NCI-H1105 (cell line): ENCODE data around the gene INF2.

Experiments used
- DNase-seq: peaks from one replicate; lab custom pipeline; 2025; lab: John Stamatoyannopoulos, UW

INF2 gene

DNA sequence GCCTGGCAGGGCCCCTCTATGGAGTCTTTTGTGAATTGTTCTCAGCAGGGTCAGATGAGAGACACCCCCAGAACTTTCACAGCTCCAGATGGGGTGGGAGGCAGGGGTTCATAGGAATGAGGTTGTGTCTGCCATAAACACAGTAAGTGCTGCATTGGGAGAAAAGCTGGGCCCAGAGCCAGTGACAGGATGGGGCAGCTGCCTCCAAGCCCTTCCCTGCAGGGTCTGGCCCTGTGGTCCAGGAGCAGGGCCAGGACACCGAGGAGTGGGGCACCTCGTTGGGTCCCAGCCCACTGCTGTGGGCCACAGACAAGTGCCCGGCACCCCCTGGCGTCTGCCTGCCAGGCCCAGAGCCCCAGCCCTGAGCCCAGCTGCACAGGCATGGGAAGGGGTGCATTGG, 13.3 kb downstream of the INF2 start:
- no peak for DNase-seq

DNA sequence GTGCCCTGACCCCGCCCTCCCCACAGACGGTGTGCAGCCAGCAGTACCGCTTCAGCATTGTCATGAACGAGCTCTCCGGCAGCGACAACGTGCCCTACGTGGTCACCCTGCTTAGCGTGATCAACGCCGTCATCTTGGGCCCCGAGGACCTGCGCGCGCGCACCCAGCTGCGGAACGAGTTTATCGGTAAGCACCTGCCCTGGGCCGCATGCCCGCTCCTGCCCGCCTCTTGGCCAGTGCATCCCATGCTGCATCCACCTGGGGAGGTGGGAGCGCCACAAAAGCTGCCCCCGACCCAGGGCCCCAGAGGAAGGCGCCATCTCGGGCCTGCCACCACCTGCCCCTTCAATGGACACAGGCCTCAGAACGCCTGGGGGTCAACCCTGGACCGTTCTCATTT, 13.9 kb downstream of the INF2 start:
- no peak for DNase-seq

DNA sequence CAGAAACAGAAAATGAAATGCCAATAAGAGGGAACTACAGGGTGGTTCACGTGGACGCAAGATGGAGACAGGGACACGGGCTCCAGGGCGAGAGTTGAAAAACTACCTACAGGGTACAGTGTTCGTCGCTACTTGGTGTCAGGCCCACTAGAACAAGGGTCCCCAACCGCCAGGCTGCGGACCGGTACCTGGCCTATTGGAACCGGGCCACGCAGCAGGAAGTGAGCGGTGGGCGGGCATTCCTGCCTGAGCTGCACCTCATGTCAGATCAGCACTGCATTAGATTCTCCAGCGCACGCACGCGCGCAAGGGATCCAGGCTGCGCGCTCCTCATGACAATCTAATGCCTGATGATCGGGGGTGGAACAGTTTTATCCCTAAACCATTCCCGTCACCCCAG, 14.8 kb downstream of the INF2 start:
- no peak for DNase-seq

DNA sequence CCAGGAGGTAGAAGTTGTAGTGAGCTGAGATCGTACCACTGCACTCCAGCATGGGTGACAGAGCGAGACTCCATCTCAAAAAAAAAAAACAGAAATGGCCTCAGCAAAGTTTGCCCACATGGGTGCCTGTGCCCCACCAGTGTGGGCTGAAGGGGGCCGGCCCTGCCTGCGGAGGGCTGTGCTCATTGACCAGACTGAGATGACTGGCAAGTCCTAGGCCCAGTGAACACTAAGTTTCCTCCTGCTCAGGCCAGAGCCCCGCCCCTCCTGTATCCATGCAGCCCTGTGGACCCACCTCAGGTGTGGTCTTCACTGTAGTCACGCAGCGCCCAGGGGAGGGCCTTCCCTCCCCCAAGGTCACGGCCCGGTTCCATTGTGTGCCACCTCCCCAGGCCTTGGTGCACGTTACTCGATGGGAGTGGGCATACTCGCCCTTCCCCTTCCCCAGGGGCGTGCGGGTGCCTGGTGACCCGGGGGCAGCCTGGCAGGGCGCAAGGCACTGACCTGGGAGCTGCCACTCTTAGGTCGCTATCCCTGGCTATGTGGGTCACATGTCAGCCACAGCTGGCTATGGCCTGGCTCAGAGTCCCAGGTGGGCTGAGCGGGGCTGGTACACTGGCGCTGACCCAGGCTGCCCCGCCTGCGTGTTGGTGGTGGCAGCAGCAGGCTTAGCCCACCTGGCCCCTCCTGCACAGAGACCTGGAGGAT, 16.1 kb downstream of the INF2 start:
- no peak for DNase-seq

DNA sequence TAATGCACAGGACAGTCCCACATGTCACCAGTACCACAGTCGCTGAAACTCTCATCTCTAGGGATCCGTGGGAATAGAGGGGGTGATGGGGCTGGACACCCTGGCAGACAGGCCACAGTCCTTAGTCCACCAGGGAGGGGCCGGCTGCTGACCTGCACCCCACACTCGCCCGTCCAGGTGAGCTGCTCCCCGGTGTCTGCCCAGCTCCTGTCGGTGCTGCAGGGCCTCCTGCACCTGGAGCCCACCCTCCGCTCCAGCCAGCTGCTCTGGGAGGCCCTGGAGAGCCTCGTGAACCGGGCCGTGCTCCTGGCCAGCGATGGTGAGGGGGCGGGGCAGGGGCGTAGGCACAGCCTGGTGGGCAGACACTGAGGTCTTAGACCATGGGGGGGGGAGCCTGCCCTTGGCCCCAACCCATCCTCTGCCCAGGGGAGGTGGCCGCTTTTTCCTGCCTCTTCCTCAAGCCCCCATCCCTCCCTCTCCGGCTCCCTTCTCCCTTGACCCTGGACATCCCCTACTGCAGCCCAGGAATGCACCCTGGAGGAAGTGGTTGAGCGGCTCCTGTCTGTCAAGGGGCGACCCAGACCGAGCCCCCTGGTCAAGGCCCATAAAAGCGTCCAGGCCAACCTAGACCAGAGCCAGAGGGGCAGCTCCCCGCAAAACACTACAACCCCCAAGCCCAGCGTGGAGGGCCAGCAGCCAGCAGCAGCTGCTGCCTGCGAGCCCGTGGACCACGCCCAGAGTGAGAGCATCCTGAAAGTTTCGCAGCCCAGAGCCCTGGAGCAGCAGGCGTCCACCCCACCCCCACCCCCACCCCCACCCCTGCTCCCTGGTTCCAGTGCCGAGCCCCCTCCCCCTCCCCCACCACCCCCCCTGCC, 17.6 kb downstream of the INF2 start:
- no peak for DNase-seq

DNA sequence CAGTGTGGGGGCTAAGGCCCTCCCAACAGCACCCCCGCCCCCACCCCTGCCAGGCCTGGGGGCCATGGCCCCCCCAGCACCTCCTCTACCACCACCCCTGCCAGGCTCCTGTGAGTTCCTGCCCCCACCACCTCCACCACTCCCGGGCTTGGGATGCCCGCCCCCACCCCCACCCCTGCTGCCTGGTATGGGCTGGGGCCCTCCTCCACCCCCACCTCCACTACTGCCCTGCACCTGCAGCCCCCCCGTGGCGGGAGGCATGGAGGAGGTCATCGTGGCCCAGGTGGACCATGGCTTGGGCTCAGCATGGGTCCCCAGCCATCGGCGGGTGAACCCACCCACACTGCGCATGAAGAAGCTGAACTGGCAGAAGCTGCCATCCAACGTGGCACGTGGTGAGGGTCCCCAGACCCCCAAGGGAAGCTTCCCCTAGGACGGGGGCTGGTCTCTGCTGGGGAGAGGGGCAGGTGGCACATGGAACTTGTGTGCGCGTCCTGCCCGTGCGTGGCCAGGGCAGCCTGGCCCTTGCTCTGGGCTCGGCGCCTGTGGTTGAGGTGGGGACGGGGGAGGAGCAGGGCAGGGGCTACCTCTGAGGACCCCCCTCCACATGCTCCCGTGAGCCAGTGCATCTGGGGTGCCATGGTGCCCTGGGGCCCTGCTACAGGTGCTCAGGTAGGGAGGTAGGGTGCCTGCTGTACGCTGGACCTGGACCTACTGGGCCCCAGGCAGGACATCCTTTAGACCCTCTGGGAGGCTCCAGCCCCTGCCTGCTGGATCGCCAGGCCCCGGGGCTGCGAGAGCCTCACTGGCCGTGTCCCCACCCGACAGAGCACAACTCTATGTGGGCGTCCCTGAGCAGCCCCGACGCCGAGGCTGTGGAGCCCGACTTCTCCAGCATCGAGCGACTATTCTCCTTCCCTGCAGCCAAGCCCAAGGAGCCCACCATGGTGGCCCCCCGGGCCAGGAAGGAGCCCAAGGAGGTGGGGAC, 18.5 kb downstream of the INF2 start:
- DNase-seq, result no peak

DNA sequence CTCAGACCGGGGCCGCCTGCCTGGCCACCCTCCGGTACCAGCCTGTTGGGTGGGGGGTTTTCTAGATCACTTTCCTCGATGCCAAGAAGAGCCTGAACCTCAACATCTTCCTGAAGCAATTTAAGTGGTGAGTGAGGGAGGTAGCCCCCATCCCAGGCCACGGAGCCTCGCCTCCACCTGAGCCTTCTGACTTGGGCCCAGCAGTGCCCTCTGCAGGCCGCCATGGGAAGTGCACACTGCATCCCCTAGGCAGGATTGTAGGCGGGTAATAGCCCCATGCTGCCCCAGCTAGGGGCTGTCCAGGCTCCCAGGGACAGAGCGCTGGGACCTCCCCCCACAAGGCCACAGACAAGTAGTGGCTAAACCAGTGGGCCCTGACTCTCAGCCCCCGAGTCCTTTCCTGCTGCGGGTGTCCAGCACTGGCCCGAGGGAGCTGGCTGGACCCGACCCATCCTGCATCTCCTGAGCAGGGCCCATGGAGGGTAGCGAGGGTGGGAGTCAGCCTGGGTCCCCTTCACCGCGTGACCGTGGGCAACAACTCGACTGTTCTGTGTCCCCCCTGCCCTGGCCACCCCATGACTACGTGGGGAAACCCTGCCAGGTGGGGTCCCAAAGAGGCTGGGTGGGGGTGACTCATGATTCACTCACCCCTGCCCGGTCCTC, 19.3 kb downstream of the INF2 start:
- peak; percentile 49 for DNase-seq

DNA sequence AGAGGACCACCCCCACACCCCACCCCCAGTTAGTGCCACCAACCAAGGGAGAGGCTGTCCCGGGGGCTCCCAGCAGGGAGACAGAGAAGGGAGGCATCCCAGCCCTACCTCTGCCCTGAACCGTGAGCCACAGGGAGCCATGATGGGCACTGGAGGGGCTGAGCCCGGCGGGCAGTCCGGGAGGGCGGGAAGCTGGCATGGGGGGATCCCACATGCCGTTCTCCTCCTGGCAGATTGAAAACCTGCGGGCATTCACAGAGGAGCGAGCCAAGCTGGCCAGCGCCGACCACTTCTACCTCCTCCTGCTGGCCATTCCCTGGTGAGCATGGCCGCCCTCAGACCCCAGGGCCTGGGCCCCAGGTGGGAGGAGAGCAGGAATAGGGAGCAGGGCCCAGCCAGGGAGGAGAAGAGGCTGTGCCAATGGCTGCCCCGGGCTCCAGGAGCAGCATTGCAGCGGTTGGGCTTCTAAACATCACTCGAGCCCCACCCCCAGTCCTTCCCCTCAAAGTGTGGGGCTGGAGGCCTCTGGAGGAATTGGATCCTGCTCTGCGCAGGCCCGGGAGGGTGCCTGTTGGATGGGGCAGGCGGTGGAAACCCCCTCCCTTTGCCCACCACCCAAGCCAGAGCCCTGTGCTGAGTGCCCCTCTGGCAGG, 20.1 kb downstream of the INF2 start:
- DNase-seq, result no peak

DNA sequence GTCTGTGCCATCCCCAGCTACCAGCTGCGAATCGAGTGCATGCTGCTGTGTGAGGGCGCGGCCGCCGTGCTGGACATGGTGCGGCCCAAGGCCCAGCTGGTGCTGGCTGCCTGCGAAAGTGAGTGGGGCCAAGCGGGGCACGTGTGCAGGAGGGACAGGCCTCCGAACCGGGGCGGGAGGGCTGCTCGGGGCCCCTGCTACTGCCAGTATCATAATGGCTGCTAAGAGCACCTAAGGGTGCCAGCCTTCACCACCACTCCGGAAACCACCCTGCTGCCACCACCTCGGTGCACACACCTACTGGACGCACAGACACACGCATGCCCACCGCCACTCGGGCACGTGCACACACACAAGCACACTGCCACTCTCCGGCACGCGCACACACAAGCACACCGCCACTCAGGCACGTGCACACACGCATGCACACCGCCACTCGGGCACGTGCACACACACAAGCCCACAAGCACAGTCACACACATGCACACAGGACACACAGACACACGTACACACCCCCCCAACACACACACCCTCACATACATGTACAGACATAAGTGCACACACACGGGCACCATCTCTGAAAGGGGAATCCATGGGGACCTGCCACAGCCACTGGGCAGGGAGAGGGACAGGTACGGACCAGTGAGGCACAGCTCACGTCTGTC, 20.8 kb downstream of the INF2 start:
- DNase-seq, result no peak

DNA sequence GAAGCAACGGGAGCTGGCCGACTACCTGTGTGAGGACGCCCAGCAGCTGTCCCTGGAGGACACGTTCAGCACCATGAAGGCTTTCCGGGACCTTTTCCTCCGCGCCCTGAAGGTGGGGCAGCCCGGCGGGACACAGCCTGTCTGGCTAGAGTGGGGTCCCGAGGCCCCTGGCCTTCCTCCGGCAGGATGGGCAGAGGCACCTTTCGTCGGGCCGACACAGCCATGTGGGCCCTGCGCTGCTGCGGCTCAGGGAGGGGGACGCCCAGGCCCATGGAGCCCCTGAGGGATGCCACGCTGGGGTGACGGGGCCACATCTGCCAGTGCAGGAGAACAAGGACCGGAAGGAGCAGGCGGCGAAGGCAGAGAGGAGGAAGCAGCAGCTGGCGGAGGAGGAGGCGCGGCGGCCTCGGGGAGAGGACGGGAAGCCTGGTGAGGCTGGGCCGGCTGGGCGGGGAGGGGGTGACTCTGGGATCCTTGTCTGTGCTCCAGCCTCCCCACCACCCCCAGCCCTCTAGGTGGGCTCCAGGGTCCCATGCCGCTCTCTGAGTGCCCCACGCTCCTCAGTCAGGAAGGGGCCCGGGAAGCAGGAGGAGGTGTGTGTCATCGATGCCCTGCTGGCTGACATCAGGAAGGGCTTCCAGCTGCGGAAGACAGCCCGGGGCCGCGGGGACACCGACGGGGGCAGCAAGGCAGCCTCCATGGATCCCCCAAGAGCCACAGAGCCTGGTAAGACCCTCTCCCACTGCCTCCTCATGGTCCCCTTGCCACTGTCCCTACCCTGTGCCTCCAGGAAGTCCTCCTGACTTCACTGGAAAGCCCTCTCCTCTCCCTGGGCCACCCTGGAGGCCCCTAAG, 23.7 kb downstream of the INF2 start:
- no peak for DNase-seq

DNA sequence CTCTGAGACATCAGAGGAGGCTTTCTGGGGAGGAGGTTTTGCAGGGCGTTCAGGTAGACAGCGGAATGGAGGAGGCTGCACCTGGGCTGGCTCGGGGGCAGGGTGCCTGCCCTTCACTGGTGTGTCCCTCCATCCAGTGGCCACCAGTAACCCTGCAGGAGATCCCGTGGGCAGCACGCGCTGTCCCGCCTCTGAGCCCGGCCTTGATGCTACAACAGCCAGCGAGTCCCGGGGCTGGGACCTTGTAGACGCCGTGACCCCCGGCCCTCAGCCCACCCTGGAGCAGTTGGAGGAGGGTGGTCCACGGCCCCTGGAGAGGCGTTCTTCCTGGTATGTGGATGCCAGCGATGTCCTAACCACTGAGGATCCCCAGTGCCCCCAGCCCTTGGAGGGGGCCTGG, 24.6 kb downstream of the INF2 start:
- no peak for DNase-seq

DNA sequence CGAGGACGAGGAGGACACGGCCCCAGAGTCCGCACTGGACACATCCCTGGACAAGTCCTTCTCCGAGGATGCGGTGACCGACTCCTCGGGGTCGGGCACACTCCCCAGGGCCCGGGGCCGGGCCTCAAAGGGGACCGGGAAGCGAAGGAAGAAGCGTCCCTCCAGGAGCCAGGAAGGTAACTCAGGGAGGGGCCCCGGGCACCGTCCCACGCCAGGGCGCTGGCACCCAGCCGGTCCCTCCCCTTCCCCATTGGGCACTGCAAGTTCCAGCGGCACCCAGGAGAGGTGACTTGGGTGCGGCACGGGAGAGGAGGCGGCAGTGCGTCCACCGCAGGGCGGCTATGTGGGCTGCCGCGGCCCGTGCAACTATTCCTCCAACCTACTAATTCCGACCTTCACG, 25.3 kb downstream of the INF2 start:
- DNase-seq, result no peak

DNA sequence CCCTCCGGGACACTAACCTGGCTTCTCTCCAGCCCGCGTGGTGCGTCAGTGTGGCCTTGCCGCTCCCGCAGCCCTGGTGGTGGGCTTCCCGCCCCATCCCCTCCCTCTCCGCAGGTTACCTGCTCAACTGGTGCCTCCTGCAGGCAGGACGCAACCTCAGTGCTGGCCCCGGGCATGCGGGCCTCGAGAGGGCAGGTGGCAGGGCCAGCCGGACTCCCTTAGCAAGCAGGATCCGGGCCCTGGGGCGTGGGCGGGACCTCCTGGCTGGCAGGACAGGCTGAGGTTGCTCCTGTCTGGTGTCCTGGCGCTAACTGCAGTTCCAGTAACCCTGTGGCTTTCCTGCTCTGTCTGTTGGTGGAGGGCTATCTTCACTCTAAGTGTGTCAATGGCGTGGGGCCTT, 26.0 kb downstream of the INF2 start:
- DNase-seq, result no peak

DNA sequence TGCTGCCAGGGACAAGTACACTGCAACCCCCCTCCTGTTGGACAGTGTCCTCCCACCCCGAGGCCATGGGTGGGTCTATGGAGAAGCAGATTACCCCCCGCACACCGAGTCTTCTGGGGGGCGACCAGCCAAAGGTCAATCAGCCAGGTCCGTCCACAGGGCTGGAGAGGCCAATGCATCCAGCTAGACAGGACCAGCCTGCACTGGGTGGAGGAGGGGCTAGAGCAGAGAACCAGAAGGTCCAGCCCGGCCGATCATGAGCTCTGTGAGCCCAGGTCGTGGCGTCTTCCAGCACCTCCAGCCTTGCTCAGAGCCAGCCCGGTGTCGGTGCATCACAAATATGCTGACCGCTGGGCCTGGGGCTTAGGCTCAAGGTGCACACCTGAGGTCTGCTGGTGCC, 26.5 kb downstream of the INF2 start:
- DNase-seq, result no peak

DNA sequence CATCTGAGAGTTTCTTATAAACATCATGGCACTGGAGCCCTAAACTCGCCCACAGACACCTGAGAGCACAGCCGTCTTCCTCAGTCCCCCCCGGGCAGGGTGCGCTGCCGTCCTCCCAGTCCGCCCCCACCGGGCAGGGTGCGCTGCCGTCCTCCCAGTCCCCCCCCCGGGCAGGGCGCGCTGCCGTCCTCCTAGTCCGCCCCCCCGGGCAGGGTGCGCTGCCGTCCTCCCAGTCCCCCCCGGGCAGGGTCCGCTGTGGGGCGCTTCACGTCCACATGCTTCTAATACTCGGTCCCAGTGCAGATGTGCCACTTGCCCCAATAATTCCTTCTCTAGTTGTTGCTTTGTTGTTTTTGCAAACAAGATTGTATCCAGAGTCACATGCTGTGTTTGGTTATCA, 27.7 kb downstream of the INF2 start:
- no peak for DNase-seq

DNA sequence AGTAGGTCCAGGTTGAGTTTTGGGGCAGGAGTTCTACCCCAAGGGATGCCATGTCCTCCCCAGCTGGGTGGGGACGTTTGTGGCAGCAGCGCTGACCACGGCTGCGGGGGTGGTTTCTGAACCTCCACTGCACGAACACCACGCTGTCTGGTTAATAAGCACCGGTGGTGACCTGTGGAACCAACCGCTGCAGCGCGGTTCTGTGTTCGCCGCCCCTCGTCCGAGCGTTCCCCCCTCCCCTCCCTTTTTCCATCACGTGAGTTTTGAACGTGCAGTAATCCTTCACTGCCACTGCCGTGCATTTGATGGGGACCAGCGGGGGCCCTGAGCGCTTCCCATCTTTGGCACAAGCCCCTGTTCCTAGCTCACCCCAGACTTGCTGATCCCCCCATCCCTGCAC, 28.2 kb downstream of the INF2 start:
- DNase-seq, result no peak

DNA sequence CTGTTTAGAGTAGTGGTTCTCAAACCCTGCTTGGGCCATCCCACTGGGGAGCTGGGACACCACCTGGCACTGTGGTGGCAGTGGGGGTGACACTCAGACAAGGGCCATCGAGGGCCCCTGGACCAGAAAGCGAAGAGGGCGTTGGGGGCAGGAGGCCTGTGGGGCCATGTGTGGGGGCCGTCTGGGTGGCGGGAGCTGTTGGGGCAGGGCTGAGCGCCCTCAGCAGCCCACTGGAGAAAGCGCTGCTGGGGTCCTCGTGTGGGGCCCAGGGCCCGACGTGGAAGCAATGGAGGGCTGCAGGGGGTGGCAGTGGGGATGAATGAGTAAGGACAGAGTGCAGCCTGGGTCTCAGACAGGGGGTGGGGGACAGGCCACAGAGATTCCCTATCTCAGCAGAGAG, 28.7 kb downstream of the INF2 start:
- no peak for DNase-seq

DNA sequence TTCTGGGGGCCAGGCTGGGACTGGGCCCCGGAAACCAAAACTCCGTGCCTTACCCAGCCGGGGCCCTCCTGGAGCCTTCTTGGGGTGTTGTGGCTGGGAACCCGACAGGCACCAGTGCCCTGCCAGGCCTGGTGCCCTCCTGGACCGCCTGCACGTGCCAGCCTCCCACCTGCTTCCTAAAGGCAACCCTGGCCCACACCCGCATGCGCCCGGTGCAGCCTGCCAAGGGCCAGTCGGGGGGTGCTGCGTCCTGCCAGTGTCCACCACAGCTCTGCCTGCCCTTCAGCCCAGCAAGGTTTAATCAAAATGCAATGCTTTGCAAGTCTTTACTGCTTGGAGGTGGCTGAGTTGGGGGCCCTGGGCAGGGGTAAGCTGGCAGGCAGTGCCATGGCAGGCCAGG, 29.5 kb downstream of the INF2 start:
- no peak for DNase-seq

DNA sequence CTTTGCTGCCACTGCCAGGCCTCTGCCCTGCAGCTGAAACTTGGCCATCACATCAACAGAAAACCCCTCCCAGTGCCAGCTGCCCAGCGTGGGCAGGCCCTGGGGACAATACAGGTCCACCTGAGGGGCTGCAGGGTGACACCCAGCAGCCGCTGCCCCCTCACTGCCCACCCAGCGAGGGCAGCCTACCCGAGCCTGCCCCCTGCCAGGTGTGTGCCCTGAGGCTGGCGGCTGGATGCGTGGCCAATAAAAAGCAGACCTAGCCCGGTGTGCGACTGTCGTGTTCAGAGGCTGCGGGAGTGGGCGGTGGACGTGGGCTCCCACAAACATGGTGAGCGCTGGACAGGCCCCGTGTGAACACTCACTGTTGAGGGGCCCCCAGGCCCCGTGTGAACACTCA, 29.9 kb downstream of the INF2 start:
- DNase-seq, result no peak
